ENCODE results near the gene SARNP. TPM values are rescaled to one million over a fixed set of nuclear protein-coding genes. Genes with fewer than 3 reads are reported as not detected.

SARNP gene
- polyA plus RNA-seq, 2 donors: 56.2 to 78.7 TPM

DNA sequence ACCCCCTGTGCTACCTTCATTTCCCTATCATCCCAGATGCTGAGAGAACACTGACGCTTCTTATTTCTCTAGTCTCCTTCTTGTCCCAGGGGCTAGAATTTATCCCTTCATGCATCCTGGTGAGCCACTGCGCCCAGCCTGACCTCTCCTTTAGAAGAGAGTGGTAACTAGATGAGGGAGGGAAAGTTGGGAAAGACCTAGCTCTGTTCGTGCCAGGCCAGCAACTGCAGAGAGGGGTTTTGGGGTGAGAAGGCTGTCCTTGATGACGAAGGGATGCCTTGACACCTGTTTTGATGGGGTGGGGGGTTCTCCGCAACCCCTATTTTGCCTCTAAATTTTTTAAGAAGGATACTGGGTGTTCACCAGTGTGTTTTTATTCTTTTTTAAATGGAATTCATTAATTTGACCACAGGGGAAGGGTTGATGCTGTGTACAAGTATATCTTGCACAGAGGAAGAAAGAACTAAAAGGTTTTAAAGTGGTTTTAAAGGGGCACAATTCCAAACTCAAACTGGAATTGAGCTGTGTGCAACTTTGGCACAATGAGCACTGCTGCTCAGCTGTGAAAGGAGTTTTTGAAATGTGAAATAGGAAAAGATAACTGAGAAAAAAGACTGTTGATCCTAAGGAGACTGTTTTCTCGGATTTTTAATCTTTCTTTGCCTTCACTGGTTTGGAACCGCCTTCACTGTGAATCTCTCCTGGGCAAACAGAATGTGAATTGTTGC, 32.3 kb upstream of the SARNP start:
- WGBS, 2 donors: 76 to 77% methylated on average over 7 of the region's 7 CpGs
- H3K27ac ChIP-seq (ENCODE audit: low read depth in 2 of 2, low read length in 1 of 2): peak overlapping the region in 1 of 2 donors; percentile 3
- H3K27me3 ChIP-seq (ENCODE audit: control insufficient read depth in 1 of 2, insufficient read depth in 2 of 2, low read length in 2 of 2): no peaks in the 10 kb centered on the region
- no peak overlapping the region for H3K4me3 ChIP-seq (ENCODE audit: low read depth in 1 of 2, low read length in 2 of 2)
- H3K4me1 ChIP-seq (ENCODE audit: control insufficient read depth in 2 of 2, insufficient read depth in 2 of 2, low read length in 1 of 2): no peaks in the 10 kb centered on the region
- no peaks in the 10 kb centered on the region for H3K9me3 ChIP-seq (ENCODE audit: control insufficient read depth in 2 of 2, insufficient read depth in 1 of 2, low read depth in 1 of 2, low read length in 1 of 2)
- no peaks in the 10 kb centered on the region for H3K36me3 ChIP-seq (ENCODE audit: control insufficient read depth in 2 of 2, insufficient read depth in 2 of 2, low read length in 1 of 2)

GRCh38 chr12:55847603-55848291, 30.2 kb upstream of the SARNP start:
- WGBS, 2 donors: 39% methylated on average over 6 of the region's 6 CpGs
- peak overlapping the region; percentile 72 to 88 for H3K27ac ChIP-seq (ENCODE audit: low read depth in 2 of 2, low read length in 1 of 2)
- H3K9me3 ChIP-seq (ENCODE audit: control insufficient read depth in 2 of 2, insufficient read depth in 1 of 2, low read depth in 1 of 2, low read length in 1 of 2): no peaks in the 10 kb centered on the region
- H3K36me3 ChIP-seq (ENCODE audit: control insufficient read depth in 2 of 2, insufficient read depth in 2 of 2, low read length in 1 of 2): no peaks in the 10 kb centered on the region
- no peak overlapping the region for H3K4me3 ChIP-seq (ENCODE audit: low read depth in 1 of 2, low read length in 2 of 2)
- H3K27me3 ChIP-seq (ENCODE audit: control insufficient read depth in 1 of 2, insufficient read depth in 2 of 2, low read length in 2 of 2): no peaks in the 10 kb centered on the region
- H3K4me1 ChIP-seq (ENCODE audit: control insufficient read depth in 2 of 2, insufficient read depth in 2 of 2, low read length in 1 of 2): peaks cover 0 to under 1% of the 10 kb centered on the region in 2 donors

- no peaks in the 10 kb centered on the region for H3K27me3 ChIP-seq (ENCODE audit: control insufficient read depth in 1 of 2, insufficient read depth in 2 of 2, low read length in 2 of 2)
- H3K27ac ChIP-seq (ENCODE audit: low read depth in 2 of 2, low read length in 1 of 2): peak overlapping the region; percentile 38 to 43
- WGBS, 2 donors: 52 to 55% methylated on average over 3 of the region's 3 CpGs
- H3K9me3 ChIP-seq (ENCODE audit: control insufficient read depth in 2 of 2, insufficient read depth in 1 of 2, low read depth in 1 of 2, low read length in 1 of 2): no peaks in the 10 kb centered on the region
- peaks cover 3 to 4% of the 10 kb centered on the region in 2 donors for H3K4me1 ChIP-seq (ENCODE audit: control insufficient read depth in 2 of 2, insufficient read depth in 2 of 2, low read length in 1 of 2)
- H3K36me3 ChIP-seq (ENCODE audit: control insufficient read depth in 2 of 2, insufficient read depth in 2 of 2, low read length in 1 of 2): no peaks in the 10 kb centered on the region
- no peak overlapping the region for H3K4me3 ChIP-seq (ENCODE audit: low read depth in 1 of 2, low read length in 2 of 2)
Measured at GRCh38 chr12:55847033-55847432, 29.5 kb upstream of the SARNP start.

DNA sequence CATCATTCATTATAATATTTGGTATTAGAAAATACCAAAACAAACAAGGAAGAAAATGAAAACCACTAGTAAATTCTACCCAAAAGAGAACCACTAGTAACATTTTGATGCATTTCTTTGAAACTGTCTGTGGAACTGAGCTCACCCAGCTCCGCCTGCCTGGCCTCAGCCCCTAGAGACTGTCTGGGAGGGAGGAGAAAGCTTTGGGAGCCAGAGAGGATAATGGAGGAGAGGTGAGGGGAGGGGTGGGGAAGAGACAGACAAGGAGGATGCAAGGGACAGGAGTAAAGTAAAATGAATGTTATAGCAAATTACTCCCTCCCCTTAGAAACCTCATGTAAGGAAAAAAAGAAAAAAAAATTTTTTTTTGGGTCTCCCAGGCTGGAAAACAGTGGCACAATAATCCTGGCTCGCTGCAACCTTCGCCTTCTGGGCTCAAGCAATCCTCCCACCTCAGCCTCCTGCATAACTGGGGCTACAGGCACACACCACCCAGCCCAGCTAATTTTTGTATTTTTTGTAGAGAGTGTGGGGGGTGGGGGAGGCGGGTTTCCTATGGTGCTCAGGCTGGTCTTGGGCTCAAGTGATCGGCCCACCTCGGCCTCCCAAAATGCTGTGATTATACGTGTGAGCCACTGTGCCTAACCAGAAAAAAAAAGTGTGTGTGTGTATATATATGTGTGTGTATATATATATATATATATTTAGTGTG, 28.4 kb upstream of the SARNP start:
- Histone ChIP-seq H3K4me1 (ENCODE audit: control insufficient read depth in 2 of 2, insufficient read depth in 2 of 2, low read length in 1 of 2) (peaks cover 3 to 4% of the 10 kb centered on the region in 2 donors), H3K9me3 (ENCODE audit: control insufficient read depth in 2 of 2, insufficient read depth in 1 of 2, low read depth in 1 of 2, low read length in 1 of 2) (peaks cover 0 to 2% of the 10 kb centered on the region in 2 donors), H3K4me3 (ENCODE audit: low read depth in 1 of 2, low read length in 2 of 2) (no peak overlapping the region), H3K36me3 (ENCODE audit: control insufficient read depth in 2 of 2, insufficient read depth in 2 of 2, low read length in 1 of 2) (no peaks in the 10 kb centered on the region), H3K27ac (ENCODE audit: low read depth in 2 of 2, low read length in 1 of 2) (no peak overlapping the region), H3K27me3 (ENCODE audit: control insufficient read depth in 1 of 2, insufficient read depth in 2 of 2, low read length in 2 of 2) (no peaks in the 10 kb centered on the region)
- WGBS, 2 donors: 79 to 86% methylated on average over 7 of the region's 7 CpGs

DNA sequence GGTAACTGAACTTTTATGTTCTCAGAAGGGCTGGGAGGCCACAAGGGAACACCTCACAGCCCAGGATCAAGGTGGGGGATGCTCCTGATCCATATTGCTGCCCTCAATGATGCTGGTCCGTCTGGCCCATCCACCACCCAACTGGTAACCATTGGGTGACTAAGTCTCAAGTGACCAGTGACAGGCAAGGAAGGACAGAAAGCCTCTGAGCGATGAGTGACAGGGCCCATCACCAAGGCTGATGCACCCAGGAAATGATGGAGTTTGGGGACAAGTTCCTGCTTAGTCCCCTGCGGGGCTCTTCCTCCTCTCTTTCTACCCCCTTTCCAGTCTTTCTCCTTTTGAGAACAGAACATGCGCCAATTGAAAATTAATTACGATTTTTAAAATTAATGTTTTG, 27.8 kb upstream of the SARNP start:
- Histone ChIP-seq H3K4me3 (ENCODE audit: low read depth in 1 of 2, low read length in 2 of 2) (no peak overlapping the region), H3K4me1 (ENCODE audit: control insufficient read depth in 2 of 2, insufficient read depth in 2 of 2, low read length in 1 of 2) (peaks cover 3 to 4% of the 10 kb centered on the region in 2 donors), H3K27me3 (ENCODE audit: control insufficient read depth in 1 of 2, insufficient read depth in 2 of 2, low read length in 2 of 2) (no peaks in the 10 kb centered on the region), H3K27ac (ENCODE audit: low read depth in 2 of 2, low read length in 1 of 2) (no peak overlapping the region), H3K9me3 (ENCODE audit: control insufficient read depth in 2 of 2, insufficient read depth in 1 of 2, low read depth in 1 of 2, low read length in 1 of 2) (peaks cover 0 to 2% of the 10 kb centered on the region in 2 donors), H3K36me3 (ENCODE audit: control insufficient read depth in 2 of 2, insufficient read depth in 2 of 2, low read length in 1 of 2) (no peaks in the 10 kb centered on the region)
- 82 to 87% methylated on average over 5 of the region's 5 CpGs for WGBS, 2 donors

GRCh38 chr12:55844961-55845360, 27.4 kb upstream of the SARNP start:
- Histone ChIP-seq H3K4me1 (ENCODE audit: control insufficient read depth in 2 of 2, insufficient read depth in 2 of 2, low read length in 1 of 2) (peaks cover 3 to 4% of the 10 kb centered on the region in 2 donors), H3K4me3 (ENCODE audit: low read depth in 1 of 2, low read length in 2 of 2) (no peak overlapping the region), H3K27ac (ENCODE audit: low read depth in 2 of 2, low read length in 1 of 2) (no peak overlapping the region), H3K9me3 (ENCODE audit: control insufficient read depth in 2 of 2, insufficient read depth in 1 of 2, low read depth in 1 of 2, low read length in 1 of 2) (peaks cover 0 to 2% of the 10 kb centered on the region in 2 donors), H3K27me3 (ENCODE audit: control insufficient read depth in 1 of 2, insufficient read depth in 2 of 2, low read length in 2 of 2) (no peaks in the 10 kb centered on the region), H3K36me3 (ENCODE audit: control insufficient read depth in 2 of 2, insufficient read depth in 2 of 2, low read length in 1 of 2) (no peaks in the 10 kb centered on the region)
- 89 to 93% methylated on average over 4 of the region's 4 CpGs for WGBS, 2 donors

GRCh38 chr12:55843431-55843830, 25.9 kb upstream of the SARNP start:
- WGBS, 2 donors: 96 to 99% methylated on average over 4 of the region's 4 CpGs
- Histone ChIP-seq H3K27ac (ENCODE audit: low read depth in 2 of 2, low read length in 1 of 2) (no peak overlapping the region), H3K4me1 (ENCODE audit: control insufficient read depth in 2 of 2, insufficient read depth in 2 of 2, low read length in 1 of 2) (peaks cover 4% of the 10 kb centered on the region in 2 donors), H3K4me3 (ENCODE audit: low read depth in 1 of 2, low read length in 2 of 2) (no peak overlapping the region), H3K9me3 (ENCODE audit: control insufficient read depth in 2 of 2, insufficient read depth in 1 of 2, low read depth in 1 of 2, low read length in 1 of 2) (peaks cover 0 to 2% of the 10 kb centered on the region in 2 donors), H3K27me3 (ENCODE audit: control insufficient read depth in 1 of 2, insufficient read depth in 2 of 2, low read length in 2 of 2) (no peaks in the 10 kb centered on the region), H3K36me3 (ENCODE audit: control insufficient read depth in 2 of 2, insufficient read depth in 2 of 2, low read length in 1 of 2) (no peaks in the 10 kb centered on the region)

- peaks cover 4% of the 10 kb centered on the region in 2 donors for H3K4me1 ChIP-seq (ENCODE audit: control insufficient read depth in 2 of 2, insufficient read depth in 2 of 2, low read length in 1 of 2)
- peak within 1 kb of the TSS in 1 of 2 donors; percentile 22 for H3K27ac ChIP-seq (ENCODE audit: low read depth in 2 of 2, low read length in 1 of 2)
- peak within 1 kb of the TSS in 1 of 2 donors; percentile 37 for H3K4me3 ChIP-seq (ENCODE audit: low read depth in 1 of 2, low read length in 2 of 2)
- no peaks in the 10 kb centered on the region for H3K36me3 ChIP-seq (ENCODE audit: control insufficient read depth in 2 of 2, insufficient read depth in 2 of 2, low read length in 1 of 2)
- H3K9me3 ChIP-seq (ENCODE audit: control insufficient read depth in 2 of 2, insufficient read depth in 1 of 2, low read depth in 1 of 2, low read length in 1 of 2): peaks cover 0 to 2% of the 10 kb centered on the region in 2 donors
- no peaks in the 10 kb centered on the region for H3K27me3 ChIP-seq (ENCODE audit: control insufficient read depth in 1 of 2, insufficient read depth in 2 of 2, low read length in 2 of 2)
- 55 to 59% methylated on average over 10 of the region's 10 CpGs for WGBS, 2 donors
Measured at GRCh38 chr12:55842681-55843429, 25.3 kb upstream of the SARNP start, which contains the start of gene MMP19. TSS of gene MMP19 (minus strand) at chr12:55842936. CDS start at chr12:55842830, 106 bp downstream.
